Erythroblast (primary cell): Measurements from ENCODE around the gene NTM.

Source experiments
- GATA1 ChIP-seq: IDR thresholded peaks from 2 replicates; pipeline ENCODE4 v1.6.1; 2011; ENCODE audit warnings: low read depth, mild to moderate bottlenecking, control low read depth, low read length, moderate library complexity
- POLR2A ChIP-seq: IDR thresholded peaks from 2 replicates; pipeline ENCODE4 v1.6.1; 2011; ENCODE audit warnings: mild to moderate bottlenecking, low read length

- TF ChIP-seq POLR2A = no peak
- no peak for TF ChIP-seq GATA1
Observed at GRCh38 chr11:132116516-132116915, 746.1 kb downstream of the NTM start.
